Astrocyte (in vitro differentiated cells and primary cell): ENCODE measurements around the gene LRBA. TPM values are rescaled to one million over a fixed set of nuclear protein-coding genes. Genes with fewer than 3 reads are reported as not detected.

Experiments
- DNase-seq: peaks from one replicate; pipeline ENCODE4 v3.0.0-alpha.2; 2010; ENCODE audit warnings: low read depth
- FAIRE-seq: peaks from 2 replicates; lab custom pipeline; 2011; peaks lifted over from hg19 to GRCh38; lab: Jason Lieb, UNC
- H2AFZ ChIP-seq: 2 replicates; pipeline ENCODE4 v1.6.0; 2012; ENCODE audit warnings: low read depth, low read length, inconsistent platforms
- H3K27ac ChIP-seq: 2 replicates; pipeline ENCODE4 v1.5.1; 2011; ENCODE audit warnings: low read depth, low read length, inconsistent platforms
- H3K27me3 ChIP-seq: 2 replicates; pipeline ENCODE4 v1.6.0; 2011; ENCODE audit warnings: low read length, inconsistent platforms; ENCODE audit not compliant: insufficient read depth
- H3K36me3 ChIP-seq: 2 replicates; pipeline ENCODE4 v1.5.1; 2011; ENCODE audit warnings: low read length, inconsistent platforms; ENCODE audit not compliant: insufficient read depth
- H3K4me1 ChIP-seq: 2 replicates; pipeline ENCODE4 v1.5.1; 2011; ENCODE audit warnings: low read length, inconsistent platforms; ENCODE audit not compliant: insufficient read depth
- H3K4me2 ChIP-seq: 2 replicates; pipeline ENCODE4 v1.6.0; 2012; ENCODE audit warnings: low read length, inconsistent platforms
- H3K4me3 ChIP-seq: 2 replicates; pipeline ENCODE4 v1.5.1; 2011; ENCODE audit warnings: low read depth, mild to moderate bottlenecking, low read length, inconsistent platforms; ENCODE audit not compliant: insufficient read depth
- H3K79me2 ChIP-seq: 2 replicates; pipeline ENCODE4 v1.6.0; 2012; ENCODE audit warnings: mild to moderate bottlenecking, low read length, inconsistent platforms; ENCODE audit not compliant: insufficient read depth
- H3K9ac ChIP-seq: 2 replicates; pipeline ENCODE4 v1.6.0; 2012; ENCODE audit warnings: mild to moderate bottlenecking, low read length, inconsistent platforms
- H3K9me3 ChIP-seq: 2 replicates; pipeline ENCODE4 v1.5.1; 2012; ENCODE audit warnings: low read depth, mild to moderate bottlenecking, low read length, inconsistent platforms; ENCODE audit not compliant: insufficient read depth
- H4K20me1 ChIP-seq: 2 replicates; pipeline ENCODE4 v1.6.0; 2012; ENCODE audit warnings: low read length, inconsistent platforms; ENCODE audit not compliant: insufficient read depth
- H3K27ac Mint-ChIP-seq: one replicate; pipeline ENCODE4 v1.8.0; 2021; ENCODE audit warnings: mild to moderate bottlenecking, mixed read lengths; ENCODE audit not compliant: unreplicated experiment
- H3K27me3 Mint-ChIP-seq: one replicate; pipeline ENCODE4 v1.8.0; 2021; ENCODE audit warnings: low read depth, mixed read lengths; ENCODE audit not compliant: unreplicated experiment
- H3K36me3 Mint-ChIP-seq: one replicate; pipeline ENCODE4 v1.8.0; 2021; ENCODE audit warnings: low read depth, mixed read lengths; ENCODE audit not compliant: unreplicated experiment
- H3K4me1 Mint-ChIP-seq: one replicate; pipeline ENCODE4 v1.8.0; 2021; ENCODE audit warnings: low read depth, mixed read lengths; ENCODE audit not compliant: unreplicated experiment
- H3K4me3 Mint-ChIP-seq: one replicate; pipeline ENCODE4 v1.8.0; 2021; ENCODE audit warnings: mild to moderate bottlenecking, moderate library complexity, mixed read lengths; ENCODE audit not compliant: unreplicated experiment
- H3K9me3 Mint-ChIP-seq: one replicate; pipeline ENCODE4 v1.8.0; 2021; ENCODE audit warnings: mild to moderate bottlenecking, mixed read lengths; ENCODE audit not compliant: unreplicated experiment
- EZH2 ChIP-seq: IDR thresholded peaks from 2 replicates; pipeline ENCODE4 v1.6.1; 2012; ENCODE audit warnings: mild to moderate bottlenecking, low read length, inconsistent platforms; ENCODE audit not compliant: insufficient read depth
- total RNA-seq: library from RNA; stranded (reverse); gene quantifications from 2 replicates; pipeline ENCODE4 v1.2.1, GENCODE V29; 2021
- TF ChIP-seq, protein P1 (sequence below): IDR thresholded peaks from 2 replicates; pipeline ENCODE4 v1.5.1; 2011; ENCODE audit warnings: low read depth, mild to moderate bottlenecking, inconsistent platforms, low read length, moderate library complexity; ENCODE audit not compliant: insufficient read depth

LRBA gene
- total RNA-seq, 1 donor from 2014 or later: 25.3 TPM

DNA sequence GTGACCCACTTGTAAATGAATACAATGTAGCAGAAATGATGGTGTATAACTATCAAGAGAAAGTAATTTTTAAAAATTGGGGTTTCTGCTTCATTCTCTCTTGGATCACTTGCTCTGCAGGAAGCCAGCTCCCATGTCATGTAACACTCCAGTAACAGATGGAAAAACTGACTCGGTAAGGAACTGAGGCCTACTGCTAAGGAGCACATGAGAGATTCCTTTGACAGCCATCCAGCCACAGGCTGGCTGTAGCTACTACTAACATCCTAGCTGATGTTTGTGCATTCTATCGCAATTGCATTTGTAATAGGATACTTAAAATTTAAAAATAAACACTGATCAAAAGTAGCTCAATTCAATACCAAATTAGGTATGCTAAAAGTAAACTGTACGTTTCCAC, 535.4 kb downstream of the LRBA start:
- DNase-seq: no peak
- no peak overlapping the region for H2AFZ ChIP-seq
- no peaks in the 10 kb centered on the region for H4K20me1 ChIP-seq
- no peak overlapping the region for H3K27ac Mint-ChIP-seq
- H3K27ac ChIP-seq: no peak overlapping the region
- H3K9me3 Mint-ChIP-seq: peaks cover 2% of the 10 kb centered on the region
- no peaks in the 10 kb centered on the region for H3K27me3 Mint-ChIP-seq
- no peaks in the 10 kb centered on the region for H3K79me2 ChIP-seq
- H3K36me3 Mint-ChIP-seq: no peaks in the 10 kb centered on the region
- H3K27me3 ChIP-seq: no peaks in the 10 kb centered on the region
- no peaks in the 10 kb centered on the region for H3K4me1 Mint-ChIP-seq
- no peaks in the 10 kb centered on the region for H3K4me1 ChIP-seq
- H3K4me2 ChIP-seq: no peak overlapping the region
- H3K36me3 ChIP-seq: no peaks in the 10 kb centered on the region
- no peaks in the 10 kb centered on the region for H3K9me3 ChIP-seq
- no peak overlapping the region for H3K4me3 ChIP-seq
- no peak for FAIRE-seq
- TF ChIP-seq EZH2: no peak
- TF ChIP-seq, protein P1, sequence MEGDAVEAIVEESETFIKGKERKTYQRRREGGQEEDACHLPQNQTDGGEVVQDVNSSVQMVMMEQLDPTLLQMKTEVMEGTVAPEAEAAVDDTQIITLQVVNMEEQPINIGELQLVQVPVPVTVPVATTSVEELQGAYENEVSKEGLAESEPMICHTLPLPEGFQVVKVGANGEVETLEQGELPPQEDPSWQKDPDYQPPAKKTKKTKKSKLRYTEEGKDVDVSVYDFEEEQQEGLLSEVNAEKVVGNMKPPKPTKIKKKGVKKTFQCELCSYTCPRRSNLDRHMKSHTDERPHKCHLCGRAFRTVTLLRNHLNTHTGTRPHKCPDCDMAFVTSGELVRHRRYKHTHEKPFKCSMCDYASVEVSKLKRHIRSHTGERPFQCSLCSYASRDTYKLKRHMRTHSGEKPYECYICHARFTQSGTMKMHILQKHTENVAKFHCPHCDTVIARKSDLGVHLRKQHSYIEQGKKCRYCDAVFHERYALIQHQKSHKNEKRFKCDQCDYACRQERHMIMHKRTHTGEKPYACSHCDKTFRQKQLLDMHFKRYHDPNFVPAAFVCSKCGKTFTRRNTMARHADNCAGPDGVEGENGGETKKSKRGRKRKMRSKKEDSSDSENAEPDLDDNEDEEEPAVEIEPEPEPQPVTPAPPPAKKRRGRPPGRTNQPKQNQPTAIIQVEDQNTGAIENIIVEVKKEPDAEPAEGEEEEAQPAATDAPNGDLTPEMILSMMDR: no peak
- no peak overlapping the region for H3K9ac ChIP-seq
- no peak overlapping the region for H3K4me3 Mint-ChIP-seq

DNA sequence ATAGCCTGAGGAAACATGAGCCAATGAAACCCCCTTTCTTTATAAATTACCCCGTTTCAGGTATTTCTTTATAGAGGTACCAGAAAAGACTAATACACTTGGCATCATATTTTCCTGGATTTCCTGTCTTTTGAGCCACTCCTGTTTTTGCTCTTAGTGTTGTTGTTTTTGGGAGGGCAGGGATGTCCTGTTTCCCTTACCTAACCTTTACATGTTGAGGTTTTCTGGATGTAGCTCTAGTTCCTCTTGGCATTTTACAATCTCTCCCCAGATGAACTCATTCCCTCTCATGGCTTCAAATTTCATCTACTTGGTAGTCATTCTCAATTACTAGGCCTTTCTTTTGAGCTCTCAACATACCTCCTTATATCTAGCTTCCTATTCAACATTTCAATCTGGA, 537.2 kb downstream of the LRBA start:
- H3K9me3 ChIP-seq: no peaks in the 10 kb centered on the region
- Mint-ChIP-seq H3K27ac (no peak overlapping the region), H3K4me3 (no peak overlapping the region), H3K9me3 (peaks cover 2% of the 10 kb centered on the region), H3K36me3 (no peaks in the 10 kb centered on the region), H3K4me1 (no peaks in the 10 kb centered on the region), H3K27me3 (no peaks in the 10 kb centered on the region)
- H4K20me1 ChIP-seq: no peaks in the 10 kb centered on the region
- no peaks in the 10 kb centered on the region for H3K79me2 ChIP-seq
- H3K9ac ChIP-seq: no peak overlapping the region
- FAIRE-seq (no peak), DNase-seq (no peak)
- H3K36me3 ChIP-seq: no peaks in the 10 kb centered on the region
- H3K4me3 ChIP-seq: no peak overlapping the region
- H3K27me3 ChIP-seq: no peaks in the 10 kb centered on the region
- no peak overlapping the region for H2AFZ ChIP-seq
- no peak for TF ChIP-seq EZH2
- no peaks in the 10 kb centered on the region for H3K4me1 ChIP-seq
- H3K4me2 ChIP-seq: no peak overlapping the region
- no peak overlapping the region for H3K27ac ChIP-seq

DNA sequence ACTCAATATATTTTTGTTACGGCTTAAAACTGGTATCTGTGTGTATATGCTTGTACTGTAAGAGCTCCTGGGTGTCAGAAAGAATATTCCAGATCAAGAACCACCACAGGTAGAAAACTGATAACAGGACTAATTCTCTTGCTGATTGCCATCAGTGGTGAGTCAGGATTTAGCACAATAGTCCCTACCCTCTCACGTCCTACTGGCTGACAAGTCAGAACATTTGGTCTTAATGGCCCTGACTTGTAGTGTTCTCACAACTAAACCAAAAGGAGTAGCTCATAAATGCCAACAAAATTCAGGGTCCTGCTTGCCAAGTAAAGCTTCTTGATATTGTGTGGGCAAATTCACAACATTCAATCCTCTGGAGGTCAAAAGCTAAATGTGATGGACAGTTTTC, 538.3 kb downstream of the LRBA start:
- TF ChIP-seq EZH2: no peak
- TF ChIP-seq, protein P1: no peak
- Mint-ChIP-seq H3K36me3 (no peaks in the 10 kb centered on the region), H3K27me3 (no peaks in the 10 kb centered on the region), H3K27ac (no peak overlapping the region), H3K4me1 (no peaks in the 10 kb centered on the region), H3K4me3 (no peak overlapping the region), H3K9me3 (peaks cover 2% of the 10 kb centered on the region)
- Histone ChIP-seq H3K79me2 (no peaks in the 10 kb centered on the region), H2AFZ (no peak overlapping the region), H3K4me3 (no peak overlapping the region), H3K9me3 (no peaks in the 10 kb centered on the region), H3K27ac (no peak overlapping the region), H3K4me1 (no peaks in the 10 kb centered on the region), H3K9ac (no peak overlapping the region), H4K20me1 (no peaks in the 10 kb centered on the region), H3K36me3 (no peaks in the 10 kb centered on the region), H3K27me3 (no peaks in the 10 kb centered on the region), H3K4me2 (no peak overlapping the region)
- FAIRE-seq (peak; percentile 5), DNase-seq (no peak)
